Right cardiac atrium (tissue), 5 donors: ENCODE measurements around the gene DUSP6. TPM values are rescaled to one million over a fixed set of nuclear protein-coding genes. Genes with fewer than 3 reads are reported as not detected.

Experiments
- ATAC-seq, 2 donors: fragments of 200-7000 bp; cut with Tn5 transposase; one replicate each; pipeline versions ENCODE4 v1.8.0 to v1.9.1; 2020; ENCODE audit warnings: moderate library complexity in 2 of 2, mild to moderate bottlenecking in 1 of 2
- DNase-seq, 3 donors: peaks; one replicate each; pipeline ENCODE4 v3.0.0-alpha.2; 2020
- H3K27ac ChIP-seq: one replicate; pipeline ENCODE4 v1.5.1; 2013; ENCODE audit warnings: mild to moderate bottlenecking, low read length, control low read depth, moderate library complexity
- H3K27me3 ChIP-seq: one replicate; pipeline ENCODE4 v1.6.1; 2013; ENCODE audit not compliant: control insufficient read depth, insufficient read depth
- H3K4me1 ChIP-seq: one replicate; pipeline ENCODE4 v1.6.1; 2013; ENCODE audit warnings: low read length; ENCODE audit not compliant: control insufficient read depth, insufficient read depth
- H3K4me3 ChIP-seq: one replicate; pipeline ENCODE4 v1.5.1; 2013; ENCODE audit warnings: low read length, control low read depth
- H3K9me3 ChIP-seq: one replicate; pipeline ENCODE4 v1.6.1; 2013; ENCODE audit warnings: low read length; ENCODE audit not compliant: control insufficient read depth
- WGBS: extraction: QIAGEN DNeasy Blood & Tissue Kit; methylation state at CpG from one replicate; pipeline ENCODE4 v1.1.7; 2013; 5-methylcytosine and 5-hydroxymethylcytosine counted together
- intact Hi-C, 4 donors: fragments of 100-400 bp; cut with DNase I; formaldehyde crosslinking; loops; one replicate each; pipeline versions ENCODE4 v1.11.0 to v1.14.0; 2022 to 2023
- long read RNA-seq, 4 donors: library from polyadenylated mRNA; unstranded; transcript quantifications; one replicate each; pipeline ENCODE4 v2.0.0, GENCODE V29; 2020 to 2021
- polyA plus RNA-seq: library from polyadenylated mRNA; stranded (reverse); fragments of 200-250 nt; gene quantifications from one replicate; pipeline ENCODE4 v1.2.3, GENCODE V29; 2013
- total RNA-seq, 4 donors: library from RNA; stranded (reverse); fragmentation: NEBNext Ultra II Directional; extraction: Animal tissue kit (Norgen Biotek cat#: 25700); gene quantifications; one replicate each; pipeline ENCODE4 v1.2.1, GENCODE V29; 2021
- donor health status: healthy with polysubstance abuse.
- donor health status: DM: no; HTN: yes; CAD: no.
- donor health status: DM: no; HTN: no; CAD: no.
- donor health status: DM: no; HTN: yes; CAD: no; lungs with severe emphysema.
- donor health status: DM: yes; HTN: yes; CAD: no.

The DUSP6 gene, protein sequence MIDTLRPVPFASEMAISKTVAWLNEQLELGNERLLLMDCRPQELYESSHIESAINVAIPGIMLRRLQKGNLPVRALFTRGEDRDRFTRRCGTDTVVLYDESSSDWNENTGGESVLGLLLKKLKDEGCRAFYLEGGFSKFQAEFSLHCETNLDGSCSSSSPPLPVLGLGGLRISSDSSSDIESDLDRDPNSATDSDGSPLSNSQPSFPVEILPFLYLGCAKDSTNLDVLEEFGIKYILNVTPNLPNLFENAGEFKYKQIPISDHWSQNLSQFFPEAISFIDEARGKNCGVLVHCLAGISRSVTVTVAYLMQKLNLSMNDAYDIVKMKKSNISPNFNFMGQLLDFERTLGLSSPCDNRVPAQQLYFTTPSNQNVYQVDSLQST
- total RNA-seq (10 to 100 TPM; 18.6 to 27.8 (median 24.1) TPM), polyA plus RNA-seq (18.5 TPM)
- long read RNA-seq, donor 1, full-length matches to known transcripts: 18 of 20 reads
- long read RNA-seq, donor 1, partial matches to known transcripts: 0 of 20 reads
- long read RNA-seq, donor 1, other reads (novel, unspliced or antisense): 2 of 20 reads
- long read RNA-seq, donor 2, full-length matches to known transcripts: 13 of 13 reads
- long read RNA-seq, donor 2, partial matches to known transcripts: 0 of 13 reads
- long read RNA-seq, donor 2, other reads (novel, unspliced or antisense): 0 of 13 reads
- long read RNA-seq, donor 3, full-length matches to known transcripts: 46 of 47 reads
- long read RNA-seq, donor 3, partial matches to known transcripts: 0 of 47 reads
- long read RNA-seq, donor 3, other reads (novel, unspliced or antisense): 1 of 47 reads
- long read RNA-seq, donor 4, full-length matches to known transcripts: 6 of 6 reads
- long read RNA-seq, donor 4, partial matches to known transcripts: 0 of 6 reads
- long read RNA-seq, donor 4, other reads (novel, unspliced or antisense): 0 of 6 reads

DNA sequence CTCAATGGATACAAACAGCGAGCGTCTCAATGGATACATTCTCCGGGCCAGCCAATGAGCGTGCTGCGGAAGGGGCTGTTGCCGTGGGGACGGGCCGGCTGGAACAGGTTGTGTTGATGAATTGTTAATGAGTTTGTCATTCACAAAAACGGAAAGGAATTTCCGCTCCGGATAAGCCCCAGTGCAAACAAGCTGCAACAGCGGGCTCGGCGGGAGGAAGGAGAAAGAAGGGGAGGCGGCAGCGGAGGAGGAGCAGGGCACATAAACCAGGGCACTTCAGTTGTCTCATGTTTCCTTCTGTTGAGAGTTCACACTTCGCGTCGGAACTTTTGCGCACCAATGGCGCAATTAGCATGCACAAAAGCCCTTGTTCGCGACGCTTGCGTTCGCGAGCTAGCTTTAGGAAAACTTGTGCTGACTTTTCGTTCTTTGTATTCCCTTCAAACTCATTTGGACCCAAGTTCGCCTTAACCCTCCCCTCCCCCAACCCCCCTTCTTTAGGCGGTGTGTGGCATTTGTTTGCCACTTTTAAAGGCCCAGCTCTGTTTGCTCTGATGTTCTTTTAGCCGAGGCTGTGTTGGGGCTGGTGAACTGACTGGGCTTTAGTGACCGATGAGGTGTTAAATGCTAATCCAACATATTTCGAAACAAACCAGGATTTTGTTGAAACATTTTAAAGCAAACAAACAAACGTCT lies at the start of gene DUSP6:
Gene DUSP6, minus strand, starts transcription at position 10 of the 696 bp plus-strand sequence. CDS start 462 bp downstream, outside the sequence.
- Histone ChIP-seq H3K27me3 (no peaks in the 10 kb centered on the region), H3K27ac (peak within 1 kb of the TSS; percentile 88), H3K4me3 (peak within 1 kb of the TSS; percentile 60), H3K4me1 (peaks cover 3% of the 10 kb centered on the region), H3K9me3 (no peaks in the 10 kb centered on the region)
- peak; percentile 94 to 96 (median 96) for DNase-seq
- WGBS: under 1% methylated on average over 34 of the region's 34 CpGs
- peak; percentile 84 to 88 for ATAC-seq
- intact Hi-C loops: loop anchor here in 3 of 4 donors (2.0 to 10.0 kb wide), 6 partner anchors 100 to 300 kb away; partner anchors contain the start of genes GALNT4 (in 1 of the 3) and POC1B (in 1 of the 3)

DNA sequence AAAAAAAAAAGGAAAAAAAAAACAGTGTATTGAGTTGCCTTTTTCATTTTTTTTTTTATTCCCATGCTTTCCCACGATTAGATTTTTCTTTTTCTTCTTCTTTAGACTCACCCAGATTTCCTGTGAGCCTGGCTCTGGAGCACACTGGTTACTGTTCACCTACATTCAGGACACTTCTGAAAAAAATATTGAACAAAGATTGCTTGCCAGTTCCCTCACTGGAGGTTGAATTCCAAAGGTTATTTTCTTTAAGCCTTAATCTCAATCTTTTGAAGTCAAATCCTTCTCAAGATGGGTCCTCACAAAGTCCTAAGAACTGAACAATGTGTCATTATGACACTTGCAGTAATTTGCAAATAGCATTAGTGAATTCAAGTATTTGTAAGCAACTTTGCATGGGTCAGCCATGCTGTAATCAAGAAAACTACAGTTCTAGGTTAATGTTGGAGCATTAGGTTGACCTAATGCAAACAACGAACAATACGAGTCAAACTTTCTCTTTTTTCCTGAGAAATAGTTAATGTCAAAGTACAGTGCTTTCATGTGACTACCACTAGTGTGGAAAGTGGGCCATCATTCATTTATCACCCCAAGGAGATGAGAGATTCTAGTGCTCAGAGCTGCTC lies 49.2 kb upstream of the DUSP6 start:
- 70% methylated on average over 3 of the region's 3 CpGs for WGBS
- H3K4me1 ChIP-seq: no peaks in the 10 kb centered on the region

DNA sequence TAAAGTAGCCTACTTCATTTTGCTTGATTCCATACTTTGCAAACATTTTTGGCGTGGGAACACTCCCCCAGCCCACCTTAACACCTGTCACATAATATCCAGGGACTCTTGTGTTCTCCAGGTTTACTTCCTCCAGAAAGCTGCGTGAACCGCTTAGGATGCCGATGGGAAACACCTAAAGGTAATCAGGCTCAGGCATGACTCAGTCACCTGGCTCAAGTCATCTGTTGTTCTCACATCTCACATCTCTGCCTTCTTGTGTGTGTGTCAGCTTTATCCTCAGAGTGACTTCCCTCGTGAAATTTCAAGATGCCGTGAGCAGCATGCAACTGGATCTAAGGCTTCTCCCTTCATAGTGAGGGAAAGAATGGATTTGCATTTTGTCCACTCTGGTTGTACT lies 48.1 kb upstream of the DUSP6 start:
- 98% methylated on average over 6 of the region's 6 CpGs for WGBS
- intact Hi-C loops: no loop called here
- Histone ChIP-seq H3K27me3 (no peaks in the 10 kb centered on the region), H3K27ac (no peak overlapping the region), H3K4me3 (no peak overlapping the region), H3K4me1 (no peaks in the 10 kb centered on the region), H3K9me3 (no peaks in the 10 kb centered on the region)
- ATAC-seq (no peak), DNase-seq (no peak)

More for the DNA sequence above, 49.2 kb upstream of the DUSP6 start:
- intact Hi-C loops: no loop called here
- no peaks in the 10 kb centered on the region for H3K27me3 ChIP-seq
- no peak overlapping the region for H3K4me3 ChIP-seq
- no peak overlapping the region for H3K27ac ChIP-seq
- H3K9me3 ChIP-seq: no peaks in the 10 kb centered on the region
- DNase-seq (no peak), ATAC-seq (no peak)

DNA sequence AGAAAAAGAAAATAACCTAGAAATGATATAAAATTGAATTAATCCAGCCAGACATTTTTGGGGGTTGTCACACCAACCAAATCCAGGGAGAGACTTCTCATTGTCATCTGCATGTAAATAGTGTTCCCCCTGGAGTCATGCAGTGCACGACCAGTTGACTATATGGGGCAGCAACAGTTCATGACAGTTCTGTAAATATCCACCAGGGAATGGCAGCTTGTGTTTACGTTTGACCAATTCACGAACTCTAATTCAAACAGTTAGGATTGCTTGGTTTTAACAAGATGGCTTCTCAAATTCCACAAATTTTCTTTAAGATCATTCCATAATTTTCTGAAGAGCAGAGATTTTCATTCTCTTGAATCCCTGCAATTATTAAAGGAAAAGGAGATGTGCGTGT lies 43.4 kb upstream of the DUSP6 start:
- H3K27me3 ChIP-seq: no peaks in the 10 kb centered on the region
- no peaks in the 10 kb centered on the region for H3K9me3 ChIP-seq
- intact Hi-C loops: no loop called here
- no peak for DNase-seq
- 74% methylated on average over 4 of the region's 4 CpGs for WGBS
- no peak overlapping the region for H3K4me3 ChIP-seq
- no peaks in the 10 kb centered on the region for H3K4me1 ChIP-seq
- H3K27ac ChIP-seq: no peak overlapping the region
- ATAC-seq: no peak

DNA sequence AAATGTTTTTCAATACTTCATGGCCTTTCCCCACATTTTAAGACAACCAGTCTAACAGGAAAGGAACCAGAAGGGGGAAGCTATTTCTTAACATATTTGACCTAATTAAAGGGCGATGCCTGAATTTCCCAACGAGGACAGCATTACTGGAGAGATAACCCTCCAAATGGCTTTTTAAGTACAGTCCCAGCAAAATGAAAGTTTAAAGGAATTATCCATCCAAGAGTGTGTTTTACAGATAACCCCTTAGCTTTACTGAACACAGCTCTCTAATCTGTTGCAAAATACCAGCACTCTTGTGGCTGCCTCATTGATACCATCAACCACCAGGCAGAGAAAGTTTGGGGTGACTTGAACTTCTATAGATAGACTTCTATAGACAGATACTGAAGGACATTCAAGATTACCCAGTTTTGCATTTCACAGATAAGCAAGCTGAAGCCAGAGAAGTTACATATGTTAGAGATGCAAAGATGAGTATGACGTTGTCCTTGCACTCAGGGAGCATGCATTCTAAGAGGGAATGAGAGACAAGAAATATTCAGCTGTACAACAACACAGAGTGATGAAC lies 41.3 kb upstream of the DUSP6 start:
- H3K9me3 ChIP-seq: no peaks in the 10 kb centered on the region
- 31% methylated on average over 3 of the region's 3 CpGs for WGBS
- no peak overlapping the region for H3K27ac ChIP-seq
- intact Hi-C loops: no loop called here
- no peak overlapping the region for H3K4me3 ChIP-seq
- DNase-seq (no peak), ATAC-seq (no peak)
- H3K4me1 ChIP-seq: peaks cover 3% of the 10 kb centered on the region
- H3K27me3 ChIP-seq: no peaks in the 10 kb centered on the region

DNA sequence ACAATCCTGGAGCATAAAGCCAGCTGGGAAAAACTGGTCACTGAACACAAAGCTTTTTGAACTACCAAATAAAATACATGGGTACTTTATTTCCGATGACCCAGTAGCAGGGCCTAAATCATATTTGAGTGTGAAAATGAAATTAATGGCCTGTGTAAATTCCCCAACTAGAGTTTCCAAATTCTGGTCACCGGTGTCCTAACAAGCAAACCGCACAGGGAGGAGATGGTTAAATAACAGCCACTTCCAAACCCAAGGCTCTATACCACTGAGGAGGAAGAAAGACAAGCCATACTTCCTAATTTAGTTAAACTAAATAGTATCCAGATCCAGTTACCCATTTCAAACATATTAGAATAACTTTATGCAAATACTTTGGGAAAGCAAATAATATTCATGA lies 40.1 kb upstream of the DUSP6 start:
- intact Hi-C loops: no loop called here
- WGBS: 88% methylated on average over 3 of the region's 3 CpGs
- no peak overlapping the region for H3K4me3 ChIP-seq

DNA sequence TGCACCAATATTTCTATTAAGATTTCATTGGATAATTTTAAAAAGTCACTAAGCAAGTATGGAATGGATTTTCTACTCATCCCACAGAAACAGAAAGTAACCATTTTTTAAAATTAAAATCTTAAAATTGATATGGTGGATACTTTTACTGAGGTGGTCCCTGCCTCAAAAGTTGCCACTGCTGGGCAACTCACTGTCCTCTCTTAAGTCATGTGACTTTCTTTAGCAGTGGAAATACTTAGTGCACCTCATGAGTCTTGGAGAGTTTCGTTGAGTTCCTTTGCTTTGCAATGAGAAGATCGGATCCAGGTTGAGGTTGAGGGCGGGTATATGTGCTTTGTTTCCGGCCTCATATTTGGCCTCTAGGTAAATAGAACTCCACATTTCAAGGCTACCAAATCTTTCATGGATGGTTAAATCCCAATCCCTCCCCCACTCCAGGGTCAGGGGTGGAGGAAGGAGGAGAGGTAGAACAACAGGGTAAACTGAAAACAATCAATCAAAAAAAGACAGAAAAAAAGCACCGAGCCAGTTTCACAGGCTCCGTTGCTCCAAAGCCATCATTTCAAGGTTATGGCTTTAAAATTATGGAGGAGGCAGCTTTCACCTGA lies 39.5 kb upstream of the DUSP6 start:
- Histone ChIP-seq H3K27me3 (no peaks in the 10 kb centered on the region), H3K4me3 (no peak overlapping the region), H3K4me1 (peaks cover 3% of the 10 kb centered on the region), H3K27ac (no peak overlapping the region), H3K9me3 (no peaks in the 10 kb centered on the region)
- no peak for ATAC-seq
- 95% methylated on average over 6 of the region's 6 CpGs for WGBS
- no peak for DNase-seq
- intact Hi-C loops: no loop called here

More for the DNA sequence above, 40.1 kb upstream of the DUSP6 start:
- no peak overlapping the region for H3K27ac ChIP-seq
- H3K9me3 ChIP-seq: no peaks in the 10 kb centered on the region
- H3K4me1 ChIP-seq: peaks cover 3% of the 10 kb centered on the region
- DNase-seq: no peak
- ATAC-seq: no peak
- no peaks in the 10 kb centered on the region for H3K27me3 ChIP-seq

DNA sequence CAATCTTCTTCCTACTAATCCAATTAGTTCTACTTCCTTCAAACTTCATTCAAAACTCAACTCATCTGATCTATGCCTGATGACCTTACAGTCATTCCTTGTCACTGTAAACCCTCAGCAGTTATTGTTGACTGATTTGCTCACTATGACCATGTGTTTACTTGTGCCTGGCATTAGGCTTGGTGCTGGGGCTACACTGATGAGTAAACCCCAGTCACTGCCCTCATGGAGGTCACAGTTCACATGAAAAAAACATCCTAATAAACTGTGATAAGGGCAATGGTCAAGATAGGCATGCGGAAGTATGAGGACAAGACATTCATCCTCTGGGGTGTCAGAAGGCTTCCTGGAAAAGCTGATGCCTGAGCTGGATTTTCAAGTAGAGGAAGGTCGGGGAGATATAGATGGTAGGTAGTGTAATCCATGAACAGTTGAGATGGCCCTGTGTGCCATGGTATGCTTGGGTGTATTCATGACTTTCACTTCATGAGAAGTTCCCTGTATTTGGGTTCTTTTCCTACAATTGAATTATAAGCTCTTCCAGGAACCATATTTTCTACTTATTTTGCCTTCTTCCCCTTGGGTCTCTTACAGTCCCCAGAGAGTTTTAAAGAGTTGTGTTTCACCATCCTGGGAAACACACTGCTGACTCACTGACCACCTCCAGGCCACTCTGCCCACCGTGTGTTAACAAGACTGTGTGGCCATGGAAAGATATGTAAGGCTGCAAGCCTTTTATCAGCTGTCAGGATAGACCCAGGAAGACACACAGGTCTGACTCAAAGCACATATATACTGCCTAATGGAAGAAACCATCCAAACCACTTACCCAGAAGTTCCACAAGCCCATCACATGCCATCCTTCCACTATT lies 38.7 kb upstream of the DUSP6 start:
- no peak for DNase-seq
- Histone ChIP-seq H3K4me3 (no peak overlapping the region), H3K27me3 (no peaks in the 10 kb centered on the region), H3K27ac (peak overlapping the region; percentile 88), H3K9me3 (no peaks in the 10 kb centered on the region), H3K4me1 (peaks cover 3% of the 10 kb centered on the region)
- peak in 1 of 2 donors; percentile 36 for ATAC-seq
- 75% methylated on average over 3 of the region's 3 CpGs for WGBS
- intact Hi-C loops: no loop called here
